Measurements from ENCODE around the gene ARHGAP24.

- TF ChIP-seq CTCF (IDR thresholded peaks at IDR 0.05): no peak
- no peak for TF ChIP-seq POLR2A (IDR thresholded peaks at IDR 0.05)
These were observed 222.9 kb downstream of the ARHGAP24 start for GRCh38 chr4:85697854-85698253.

Data from esophagus squamous epithelium (tissue), 4 donors.